NCI-H2227 treated with DMSO at 0.1 percent for 48 hours (cell line): ENCODE results near the gene SNCAIP.

Source experiments
- DNase-seq: peaks from one replicate; lab custom pipeline; 2025; lab: John Stamatoyannopoulos, UW

Gene SNCAIP

DNA sequence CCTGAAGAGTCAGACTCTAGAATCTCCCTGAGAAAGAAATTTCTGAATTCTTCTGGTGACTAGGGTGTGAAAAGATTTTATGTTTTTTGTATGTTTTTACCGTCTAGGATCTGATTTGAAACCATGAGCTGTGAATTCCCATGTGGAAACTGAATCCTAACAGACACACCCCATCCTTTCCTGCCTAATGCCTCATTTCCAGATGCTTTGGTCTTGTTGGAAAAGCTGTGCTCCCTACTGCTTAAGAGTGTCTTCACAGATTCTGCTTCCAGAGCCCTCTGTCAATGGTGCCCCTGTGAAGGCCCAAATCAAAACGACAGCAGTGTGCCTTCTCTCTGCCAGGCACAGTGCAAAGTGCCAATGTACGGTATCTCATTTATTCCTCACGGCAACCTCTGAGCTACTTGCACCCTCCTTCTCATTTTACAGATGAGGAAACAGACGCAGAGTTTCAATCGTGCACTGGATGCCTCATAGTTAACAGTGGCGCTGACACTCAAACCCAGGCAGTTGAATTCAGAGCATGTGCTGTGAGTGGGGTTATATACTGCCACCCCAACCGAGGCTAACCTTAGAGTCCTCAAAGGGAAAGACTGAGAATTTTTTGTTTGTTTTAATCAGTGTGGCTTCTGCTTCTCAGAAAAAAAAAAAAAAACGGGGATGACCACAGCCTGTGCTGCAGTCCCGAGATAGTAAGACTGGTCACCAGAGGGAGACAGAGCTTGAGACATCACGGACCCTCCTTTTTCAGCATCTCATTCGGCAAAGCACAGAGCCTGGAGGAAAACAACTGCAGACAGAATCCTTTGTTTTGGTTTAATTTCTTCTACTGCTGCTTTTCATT, 188.4 kb downstream of the SNCAIP start:
- peak; percentile 34 for DNase-seq

DNA sequence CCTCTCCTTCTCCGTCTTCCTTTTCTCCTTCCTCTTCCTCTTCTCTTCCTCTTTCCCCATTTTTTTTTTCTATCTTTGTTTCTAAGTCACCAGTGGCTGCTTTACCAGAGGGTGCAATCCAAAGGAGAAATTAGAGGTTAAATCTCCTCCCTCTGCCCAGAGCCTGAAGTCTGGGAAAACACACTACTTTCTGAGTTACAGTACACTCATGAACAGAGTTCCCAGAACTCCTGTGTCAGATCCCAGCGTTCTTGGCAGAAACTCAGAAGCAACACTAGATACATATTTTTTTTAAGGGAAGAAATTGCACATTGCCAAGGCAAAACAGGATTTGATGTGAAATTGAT, 189.0 kb downstream of the SNCAIP start:
- DNase-seq: no peak

DNA sequence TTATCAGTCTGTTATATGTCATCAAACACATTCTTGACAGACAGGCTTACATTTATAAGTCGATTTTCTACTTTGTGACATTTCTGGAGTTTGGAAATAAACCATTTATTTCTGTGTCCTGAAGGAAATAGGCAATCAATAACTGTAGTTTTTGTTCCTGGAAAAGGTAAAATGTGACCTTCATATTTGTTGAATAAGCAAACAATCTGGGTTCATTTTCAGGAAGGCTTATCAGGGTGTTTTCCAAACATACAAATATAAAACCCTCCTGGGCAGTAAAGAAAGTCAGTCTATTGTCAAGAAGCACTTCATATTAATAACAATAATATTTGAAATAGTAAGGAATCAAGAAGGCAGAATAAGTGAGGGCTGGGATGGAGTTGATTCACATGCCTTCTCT, 195.0 kb downstream of the SNCAIP start:
- DNase-seq: no peak

DNA sequence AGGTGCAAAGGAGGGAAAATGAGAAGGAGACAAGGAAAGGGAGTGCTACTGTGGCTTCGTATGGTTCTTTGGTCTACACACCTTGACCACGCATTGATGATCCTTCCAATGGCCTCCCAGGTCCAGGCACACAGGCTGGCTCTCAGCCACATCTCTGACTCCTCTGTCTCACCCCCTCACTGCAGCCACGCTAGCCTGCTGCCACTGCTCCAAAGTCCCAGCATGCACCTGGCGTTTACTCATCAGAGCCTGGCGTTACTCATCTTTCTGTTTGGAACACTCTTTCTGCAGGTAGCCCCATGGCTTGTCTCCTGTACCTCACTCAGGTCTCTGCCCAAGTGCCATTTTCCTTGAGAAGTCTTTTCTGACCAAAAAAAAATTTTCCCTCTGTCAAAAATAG, 195.5 kb downstream of the SNCAIP start:
- DNase-seq: no peak

DNA sequence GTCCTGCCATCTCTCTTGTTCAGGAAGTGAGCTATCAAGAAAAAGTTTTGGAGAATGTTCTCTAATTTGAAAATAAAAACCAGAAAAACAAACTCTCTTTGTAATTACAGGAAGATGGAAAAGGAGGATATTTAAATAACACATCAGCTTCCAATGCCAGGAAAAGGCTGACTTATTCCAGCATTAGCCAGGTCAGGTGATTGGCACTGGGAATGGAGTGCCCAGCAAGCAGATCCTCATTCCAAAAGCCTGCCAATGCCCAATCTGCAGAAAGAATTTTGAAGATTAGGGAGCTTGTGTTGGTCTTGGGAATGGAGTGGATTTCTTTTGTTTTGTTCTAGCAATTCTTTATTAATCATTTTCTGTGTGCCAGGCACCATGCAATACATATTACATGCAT, 196.6 kb downstream of the SNCAIP start:
- DNase-seq: no peak
